ENCODE data around the gene LRRC73. TPM values are rescaled to one million over a fixed set of nuclear protein-coding genes. Genes with fewer than 3 reads are reported as not detected.
"Not testable (repeated sequence)": the region's sequence is repeated elsewhere in the genome, so short reads cannot be mapped to it uniquely, and the experiment has no call there.

LRRC73 gene
- total RNA-seq, 1 donor from 2014 or later: 1.0 TPM

GRCh38 chr6:43515808-43516207, 5.7 kb upstream of the LRRC73 start:
- intact Hi-C loops (cut with micrococcal nuclease): no loop called here
- no peak for ATAC-seq
- DNase-seq: no peak

GRCh38 chr6:43511824-43512415, 1.8 kb upstream of the LRRC73 start:
- intact Hi-C loops (cut with micrococcal nuclease): no loop called here
- peak; percentile 76 for DNase-seq
- ATAC-seq: peak; percentile 51

GRCh38 chr6:43510827-43511163, 649 bp upstream of the LRRC73 start:
- no peak for DNase-seq
- intact Hi-C loops (cut with micrococcal nuclease): no loop called here
- peak; percentile 0 for ATAC-seq

GRCh38 chr6:43509142-43509983, 783 bp downstream of the LRRC73 start:
- intact Hi-C loops (cut with micrococcal nuclease): no loop called here
- DNase-seq (no peak), ATAC-seq (no peak)

- ATAC-seq (no peak), DNase-seq (no peak)
- intact Hi-C loops (cut with micrococcal nuclease): no loop called here
Observed at GRCh38 chr6:43508481-43509141, 1.5 kb downstream of the LRRC73 start.

GRCh38 chr6:43506667-43507471, 3.3 kb downstream of the LRRC73 start:
- intact Hi-C loops (cut with micrococcal nuclease): loop anchor here (2.0 kb wide), 1 partner anchor 52 kb away; the partner anchor contains the start of gene DLK2
- DNase-seq (peak; percentile 75), ATAC-seq (peak; percentile 46)

GRCh38 chr6:43506171-43506570, 4.0 kb downstream of the LRRC73 start:
- ATAC-seq: no peak

GRCh38 chr6:43505718-43506117, 4.4 kb downstream of the LRRC73 start:
- DNase-seq: no peak
- ATAC-seq: no peak
- intact Hi-C loops (cut with micrococcal nuclease): loop anchor here (2.0 kb wide), 1 partner anchor 51 kb away; the partner anchor contains the start of gene DLK2

More at GRCh38 chr6:43506171-43506570, 4.0 kb downstream of the LRRC73 start:
- no peak for DNase-seq
- intact Hi-C loops (cut with micrococcal nuclease): loop anchor here (2.0 kb wide), 1 partner anchor 51 kb away; the partner anchor contains the start of gene DLK2

GRCh38 chr6:43504756-43505593, 5.2 kb downstream of the LRRC73 start:
- DNase-seq (no peak), ATAC-seq (no peak)
- intact Hi-C loops (cut with micrococcal nuclease): no loop called here

- ATAC-seq: no peak
- intact Hi-C loops (cut with micrococcal nuclease): no loop called here
- no peak for DNase-seq
Observed at GRCh38 chr6:43503443-43503842, 6.7 kb downstream of the LRRC73 start.

- ATAC-seq: peak; percentile 67
- peak; percentile 70 for DNase-seq
Observed at GRCh38 chr6:43502666-43503065, 7.5 kb downstream of the LRRC73 start.

GRCh38 chr6:43500921-43501320, 9.2 kb downstream of the LRRC73 start:
- ATAC-seq (no peak), DNase-seq (no peak)
- intact Hi-C loops (cut with micrococcal nuclease): no loop called here

More at GRCh38 chr6:43502666-43503065, 7.5 kb downstream of the LRRC73 start:
- intact Hi-C loops (cut with micrococcal nuclease): no loop called here

GRCh38 chr6:43499028-43499815, 10.9 kb downstream of the LRRC73 start:
- ATAC-seq: peak; percentile 31
- no peak for DNase-seq
- intact Hi-C loops (cut with micrococcal nuclease): loop anchor here (5.0 to 10.0 kb wide), 2 partner anchors 37 to 114 kb away; no protein-coding TSS in a partner anchor

- intact Hi-C loops (cut with micrococcal nuclease): loop anchor here (5.0 to 10.0 kb wide), 2 partner anchors 36 to 113 kb away; no protein-coding TSS in a partner anchor
- not testable (repeated sequence) for DNase-seq, ATAC-seq
Observed at GRCh38 chr6:43498291-43498690, 11.9 kb downstream of the LRRC73 start.

- intact Hi-C loops (cut with micrococcal nuclease): loop anchor here (5.0 to 10.0 kb wide), 2 partner anchors 35 to 113 kb away; no protein-coding TSS in a partner anchor
- ATAC-seq (no peak), DNase-seq (no peak)
Observed at GRCh38 chr6:43497689-43498088, 12.5 kb downstream of the LRRC73 start.

GRCh38 chr6:43497129-43497396, 13.1 kb downstream of the LRRC73 start:
- ATAC-seq (no peak), DNase-seq (no peak)
- intact Hi-C loops (cut with micrococcal nuclease): loop anchor here (5.0 to 10.0 kb wide), 2 partner anchors 35 to 112 kb away; no protein-coding TSS in a partner anchor

GRCh38 chr6:43496370-43497128, 13.6 kb downstream of the LRRC73 start:
- intact Hi-C loops (cut with micrococcal nuclease): loop anchor here (5.0 to 10.0 kb wide), 2 partner anchors 34 to 112 kb away; no protein-coding TSS in a partner anchor
- peak; percentile 40 for ATAC-seq
- DNase-seq: peak; percentile 54
